ENCODE results near the gene GJD2. TPM values are rescaled to one million over a fixed set of nuclear protein-coding genes. Genes with fewer than 3 reads are reported as not detected.

The GJD2 gene
- total RNA-seq, 4 donors from 2014 or later: not detected

- intact Hi-C loops (cut with DNase I; ENCODE audit: low total_unique reads) (no loop called here), in situ Hi-C loops (cut with MboI; ENCODE audit: low pct_ligation_motif_present in 1 of 4, low pct_unique_long_range_greater_than_20kb in 1 of 4, low sequenced_read_pairs in 3 of 4) (no loop called here)
- no peak for DNase-seq
Observed at GRCh38 chr15:34708422-34708821, 46.4 kb downstream of the GJD2 start.

GRCh38 chr15:34701536-34701935, 53.3 kb downstream of the GJD2 start:
- no peaks in the 10 kb centered on the region for H3K9me3 ChIP-seq
- H3K27ac ChIP-seq: no peak overlapping the region
- in situ Hi-C loops (cut with MboI; ENCODE audit: low pct_ligation_motif_present in 1 of 4, low pct_unique_long_range_greater_than_20kb in 1 of 4, low sequenced_read_pairs in 3 of 4): no loop called here
- H3K4me3 ChIP-seq: no peak overlapping the region
- intact Hi-C loops (cut with DNase I; ENCODE audit: low total_unique reads): no loop called here
- H3K27me3 ChIP-seq: no peaks in the 10 kb centered on the region
- no peaks in the 10 kb centered on the region for H3K4me1 ChIP-seq
- no peaks in the 10 kb centered on the region for H3K36me3 ChIP-seq
- TF ChIP-seq EP300 (IDR thresholded peaks at IDR 0.05; ENCODE audit: low read depth) (no peak), POLR2AphosphoS5 (IDR thresholded peaks at IDR 0.05) (no peak), POLR2A (IDR thresholded peaks at IDR 0.05) (no peak), CTCF (IDR thresholded peaks at IDR 0.05) (no peak)
- no peak for DNase-seq
- WGBS, 2 donors (ENCODE audit: low coverage in 1 of 2): 0 to 36% methylated on average over 1 to 2 of the region's 2 CpGs

More at GRCh38 chr15:34708422-34708821, 46.4 kb downstream of the GJD2 start:
- H3K36me3 ChIP-seq: no peaks in the 10 kb centered on the region
- no peak overlapping the region for H3K4me3 ChIP-seq
- H3K9me3 ChIP-seq: no peaks in the 10 kb centered on the region
- TF ChIP-seq CTCF (IDR thresholded peaks at IDR 0.05) (peak; percentile 16 to 51 (median 20)), POLR2A (IDR thresholded peaks at IDR 0.05) (no peak)
- WGBS, 2 donors (ENCODE audit: low coverage in 1 of 2): 0 to 49% methylated on average over 1 to 5 of the region's 5 CpGs
- H3K27me3 ChIP-seq: no peaks in the 10 kb centered on the region
- H3K4me1 ChIP-seq: no peaks in the 10 kb centered on the region
- H3K27ac ChIP-seq: no peak overlapping the region

Other genes starting within 250 kb of the GJD2 start
- gene GOLGA8B, start 171.3 kb downstream of the GJD2 start, total RNA-seq: 100 to 1,000 TPM in 2 of 4 donors, 10 to 100 TPM in 2; 77.6 to 142 (median 107) TPM
- gene ACTC1, start 40.6 kb upstream of the GJD2 start, total RNA-seq: 1 to 10 TPM in 1 of 4 donors, under 1 TPM in 1, not detected in 2; 0.41 to 3.4 TPM
- gene AQR, start 214.7 kb upstream of the GJD2 start, total RNA-seq: 10 to 100 TPM; 13.8 to 25.7 (median 23.5) TPM
- gene ZNF770, start 233.3 kb upstream of the GJD2 start, total RNA-seq: 10 to 100 TPM in 2 of 4 donors, 1 to 10 TPM in 2; 4.2 to 19.2 (median 11.3) TPM